ENCODE data around the gene SEMA3D. TPM values are rescaled to one million over a fixed set of nuclear protein-coding genes. Genes with fewer than 3 reads are reported as not detected.

The SEMA3D gene
- polyA plus RNA-seq, 2 of the 4 experiments (the other 2 are of a cell fraction), result 0.04 to 0.13 TPM

- ChIA-PET CTCF (no interaction called here), POLR2A (no interaction called here)
- TF ChIP-seq PBX3 (IDR thresholded peaks at IDR 0.05) (no peak), FOXS1 (CRISPR knock-in tag; IDR thresholded peaks at IDR 0.05) (no peak), TFCP2L1 (CRISPR knock-in tag; IDR thresholded peaks at IDR 0.05) (no peak), PHF8 (IDR thresholded peaks at IDR 0.05; ENCODE audit: borderline replicate concordance, low read depth) (no peak), CEBPB (IDR thresholded peaks at IDR 0.05) (no peak), HEYL (CRISPR knock-in tag; IDR thresholded peaks at IDR 0.05) (no peak), USF2 (IDR thresholded peaks at IDR 0.05) (no peak), RNF2 (IDR thresholded peaks at IDR 0.05; ENCODE audit: borderline replicate concordance, low read depth) (no peak), CBX8 (IDR thresholded peaks at IDR 0.05) (no peak), EHMT2 (IDR thresholded peaks at IDR 0.05; ENCODE audit: low read depth) (no peak), HOXA7 (CRISPR knock-in tag; IDR thresholded peaks at IDR 0.05) (no peak), MYC (IDR thresholded peaks at IDR 0.05; ENCODE audit: borderline replicate concordance, low read length) (no peak)
- Histone ChIP-seq H3K4me3 (no peak overlapping the region), H3K4me2 (no peak overlapping the region), H3K27ac (no peak overlapping the region), H3K4me1 (no peaks in the 10 kb centered on the region), H3K9me3 (no peaks in the 10 kb centered on the region)
- DNase-seq (ENCODE audit: low read depth in 1 of 2, low spot score in 1 of 2) (no peak), ATAC-seq (no peak), FAIRE-seq (no peak)
- WGBS (ENCODE audit: missing lambda C conversion rate), result 9% methylated on average over 2 of the region's 2 CpGs
Observed at GRCh38 chr7:85125651-85126131, 61.2 kb downstream of the SEMA3D start.

- Histone ChIP-seq H3K27ac (no peak overlapping the region), H3K4me2 (no peak overlapping the region), H3K4me3 (no peak overlapping the region), H3K9me3 (no peaks in the 10 kb centered on the region), H3K4me1 (no peaks in the 10 kb centered on the region)
- ATAC-seq (no peak), FAIRE-seq (no peak), DNase-seq (ENCODE audit: low read depth in 1 of 2, low spot score in 1 of 2) (no peak)
- ChIA-PET CTCF (no interaction called here), POLR2A (no interaction called here)
- WGBS (ENCODE audit: missing lambda C conversion rate), result 53% methylated on average over 4 of the region's 4 CpGs
- TF ChIP-seq FOXS1 (CRISPR knock-in tag; IDR thresholded peaks at IDR 0.05), result no peak
- TF ChIP-seq PHF8 (IDR thresholded peaks at IDR 0.05; ENCODE audit: borderline replicate concordance, low read depth), result no peak
- TF ChIP-seq EHF (CRISPR knock-in tag; IDR thresholded peaks at IDR 0.05), result no peak
Observed at GRCh38 chr7:85125176-85125575, 61.7 kb downstream of the SEMA3D start.

- Histone ChIP-seq H3K4me2 (no peak overlapping the region), H3K4me3 (no peak overlapping the region), H3K4me1 (no peaks in the 10 kb centered on the region), H3K27ac (no peak overlapping the region), H3K9me3 (no peaks in the 10 kb centered on the region)
- POLR2A ChIA-PET, result no interaction called here
- WGBS (ENCODE audit: missing lambda C conversion rate), result 73% methylated on average over 3 of the region's 3 CpGs
- ATAC-seq (no peak), FAIRE-seq (no peak), DNase-seq (ENCODE audit: low read depth in 1 of 2, low spot score in 1 of 2) (no peak)
- CTCF ChIA-PET, result no interaction called here
- TF ChIP-seq TFCP2L1 (CRISPR knock-in tag; IDR thresholded peaks at IDR 0.05) (no peak), ATOH8 (CRISPR knock-in tag; IDR thresholded peaks at IDR 0.05; ENCODE audit: low read depth) (no peak), FOSL2 (IDR thresholded peaks at IDR 0.05) (no peak), FOSL2 (CRISPR knock-in tag; IDR thresholded peaks at IDR 0.05) (no peak), ELK1 (IDR thresholded peaks at IDR 0.05; ENCODE audit: low read depth, low read length) (no peak), POLR2A (IDR thresholded peaks at IDR 0.05; ENCODE audit: low read length) (no peak), HDAC2 (IDR thresholded peaks at IDR 0.05) (no peak), PBX3 (IDR thresholded peaks at IDR 0.05) (no peak), EP300 (IDR thresholded peaks at IDR 0.05) (no peak), RARB (CRISPR knock-in tag; IDR thresholded peaks at IDR 0.05) (no peak), MAFK (IDR thresholded peaks at IDR 0.05; ENCODE audit: partially characterized antibody) (no peak), SREBF2 (IDR thresholded peaks at IDR 0.05) (no peak), EHF (CRISPR knock-in tag; IDR thresholded peaks at IDR 0.05) (no peak)
Observed at GRCh38 chr7:85119934-85120333, 66.9 kb downstream of the SEMA3D start.
